H1 (cell line): ENCODE results near the gene SSH2. TPM values are rescaled to one million over a fixed set of nuclear protein-coding genes. Genes with fewer than 3 reads are reported as not detected.

Source experiments
- CTCF ChIA-PET: fragments of 300-600 bp; sonication (Branson Sonifier 250); formaldehyde crosslinking; loops from one replicate; lab custom pipeline; 2021; ENCODE audit not compliant: partially characterized antibody; lab: Charles Lee
- POLR2A ChIA-PET: fragments of 300-600 bp; sonication (Branson Sonifier 250); formaldehyde crosslinking; loops from one replicate; lab custom pipeline; 2021; ENCODE audit warnings: inconsistent platforms; ENCODE audit not compliant: partially characterized antibody; lab: Charles Lee
- DNase-seq, 2 experiments: peaks; one replicate each; pipeline versions ENCODE4 v3.0.0 to v3.0.0-alpha.2; 2010 to 2022; ENCODE audit warnings: low spot score in 2 of 2, low read depth in 1 of 2, mixed read lengths in 1 of 2
- FAIRE-seq: peaks from 2 replicates; lab custom pipeline; 2011; peaks lifted over from hg19 to GRCh38; lab: Jason Lieb, UNC
- H2AFZ ChIP-seq: 2 replicates; pipeline ENCODE4 v1.8.1; 2012; ENCODE audit warnings: low read length, inconsistent platforms
- H2AK5ac ChIP-seq: 2 replicates; pipeline ENCODE4 v1.6.1; 2013; ENCODE audit warnings: low read depth, low read length
- H2BK120ac ChIP-seq: replicated peaks from 2 replicates; pipeline ENCODE3; 2013; ENCODE audit warnings: low read depth, low read length, inconsistent platforms
- H2BK12ac ChIP-seq: 2 replicates; pipeline ENCODE4 v1.6.1; 2013; ENCODE audit warnings: low read depth, low read length
- H2BK15ac ChIP-seq: 2 replicates; pipeline ENCODE4 v1.6.1; 2013; ENCODE audit warnings: low read length
- H2BK20ac ChIP-seq: 2 replicates; pipeline ENCODE4 v1.6.1; 2013; ENCODE audit warnings: low read length
- H2BK5ac ChIP-seq: 2 replicates; pipeline ENCODE4 v1.6.1; 2013; ENCODE audit warnings: low read depth, low read length
- H3K14ac ChIP-seq: 2 replicates; pipeline ENCODE4 v1.6.1; 2013; ENCODE audit warnings: inconsistent platforms; ENCODE audit not compliant: insufficient read length
- H3K18ac ChIP-seq: 2 replicates; pipeline ENCODE4 v1.6.1; 2013; ENCODE audit warnings: low read length; ENCODE audit errors: extremely low read depth
- H3K23ac ChIP-seq: 2 replicates; pipeline ENCODE4 v1.6.1; 2013; ENCODE audit warnings: inconsistent platforms; ENCODE audit not compliant: insufficient read length
- H3K23me2 ChIP-seq: 2 replicates; pipeline ENCODE4 v1.6.1; 2013; ENCODE audit warnings: low read depth, low read length
- H3K27ac ChIP-seq: 2 replicates; pipeline ENCODE4 v1.6.1; 2011; ENCODE audit warnings: low read depth, low read length, inconsistent platforms
- H3K27me3 ChIP-seq, 4 experiments: replicated peaks in 1 of 4; 1 replicate in 1 of 4; 2 replicates in 3 of 4; pipeline versions ENCODE4 v1.6.1 to v1.8.1; 2011 to 2013; ENCODE audit warnings: low read length in 3 of 4, mild to moderate bottlenecking in 3 of 4, inconsistent platforms in 2 of 4, mixed read lengths in 2 of 4, moderate library complexity in 1 of 4; ENCODE audit not compliant: control insufficient read depth in 3 of 4, insufficient read depth in 3 of 4; ENCODE audit errors: extremely low read depth in 1 of 4
- H3K36me3 ChIP-seq, 4 experiments: 2 replicates each; pipeline versions ENCODE4 v1.6.1 to v1.8.1; 2011 to 2013; ENCODE audit warnings: mild to moderate bottlenecking in 4 of 4, low read length in 3 of 4, moderate library complexity in 2 of 4, control low read depth in 1 of 4, inconsistent platforms in 1 of 4; ENCODE audit not compliant: insufficient read depth in 4 of 4, control insufficient read depth in 2 of 4
- H3K4ac ChIP-seq: replicated peaks from 2 replicates; pipeline ENCODE3; 2013; ENCODE audit warnings: low read length, low read depth, mixed read lengths, inconsistent platforms; ENCODE audit not compliant: insufficient read length
- H3K4me1 ChIP-seq, 4 experiments: replicated peaks in 1 of 4; 1 replicate in 1 of 4; 2 replicates in 3 of 4; pipeline versions ENCODE4 v1.6.1 to v1.8.1; 2011 to 2013; ENCODE audit warnings: low read length in 3 of 4, inconsistent platforms in 2 of 4, mixed read lengths in 1 of 4; ENCODE audit not compliant: insufficient read depth in 4 of 4, control insufficient read depth in 3 of 4
- H3K4me2 ChIP-seq, 2 experiments: 2 replicates each; pipeline versions ENCODE4 v1.6.1 to v1.8.1; 2011 to 2013; ENCODE audit warnings: low read depth in 2 of 2, low read length in 2 of 2, control low read depth in 1 of 2, inconsistent platforms in 1 of 2, mild to moderate bottlenecking in 1 of 2; ENCODE audit not compliant: insufficient read depth in 1 of 2
- H3K4me3 ChIP-seq, 4 experiments: fragments of 200-600, 300-600 bp in 1 of 4; sonication (generic), shearing (Covaris generic), sonication (Bioruptor Twin) in 1 of 4; 2 replicates each; pipeline versions ENCODE4 v1.5.1 to v1.8.1; 2011 to 2016; ENCODE audit warnings: low read length in 4 of 4, low read depth in 3 of 4, control low read depth in 2 of 4, inconsistent platforms in 2 of 4, mild to moderate bottlenecking in 2 of 4, mixed read lengths in 1 of 4, moderate library complexity in 1 of 4; ENCODE audit not compliant: insufficient read depth in 2 of 4; ENCODE audit errors: extremely low read depth in 1 of 4
- H3K56ac ChIP-seq: replicated peaks from 2 replicates; pipeline ENCODE3; 2013; ENCODE audit warnings: low read depth, mild to moderate bottlenecking, mixed read lengths, low read length, inconsistent platforms; ENCODE audit not compliant: insufficient read length
- H3K79me1 ChIP-seq: 2 replicates; pipeline ENCODE4 v1.6.1; 2013; ENCODE audit warnings: low read depth, low read length, control low read depth
- H3K79me2 ChIP-seq, 2 experiments: 2 replicates each; pipeline versions ENCODE4 v1.6.1 to v1.8.1; 2012 to 2013; ENCODE audit warnings: low read length in 2 of 2, mild to moderate bottlenecking in 2 of 2, inconsistent platforms in 1 of 2; ENCODE audit not compliant: insufficient read depth in 2 of 2, control insufficient read depth in 1 of 2
- H3K9ac ChIP-seq, 4 experiments: replicated peaks in 1 of 4; 1 replicate in 1 of 4; 2 replicates in 3 of 4; pipeline versions ENCODE4 v1.6.1 to v1.8.1; 2011 to 2013; ENCODE audit warnings: low read depth in 3 of 4, low read length in 3 of 4, control low read depth in 2 of 4, mild to moderate bottlenecking in 2 of 4, moderate library complexity in 2 of 4, inconsistent platforms in 1 of 4; ENCODE audit errors: extremely low read depth in 1 of 4
- H3K9me3 ChIP-seq, 2 experiments: 2 replicates each; pipeline versions ENCODE4 v1.6.1 to v1.8.1; 2012 to 2013; ENCODE audit warnings: mild to moderate bottlenecking in 2 of 2, moderate library complexity in 2 of 2, control low read depth in 1 of 2, inconsistent platforms in 1 of 2, low read depth in 1 of 2, low read length in 1 of 2, mixed read lengths in 1 of 2; ENCODE audit not compliant: insufficient read depth in 2 of 2
- H4K20me1 ChIP-seq, 2 experiments: replicated peaks in 1 of 2; 2 replicates each; pipeline versions ENCODE3 to v1.8.1; 2011 to 2013; ENCODE audit warnings: inconsistent platforms in 2 of 2, low read length in 2 of 2, mild to moderate bottlenecking in 1 of 2; ENCODE audit not compliant: insufficient read depth in 2 of 2, control insufficient read depth in 1 of 2
- H4K5ac ChIP-seq: 2 replicates; pipeline ENCODE4 v1.6.1; 2013; ENCODE audit warnings: low read length, low read depth, mixed read lengths, inconsistent platforms; ENCODE audit not compliant: insufficient read length
- H4K8ac ChIP-seq: 2 replicates; pipeline ENCODE4 v1.8.0; 2013; ENCODE audit warnings: mild to moderate bottlenecking, moderate library complexity, low read length, inconsistent platforms; ENCODE audit not compliant: insufficient read depth; ENCODE audit errors: extremely low read depth
- H4K91ac ChIP-seq: replicated peaks from 2 replicates; pipeline ENCODE3; 2013; ENCODE audit warnings: low read length, mixed read lengths, inconsistent platforms; ENCODE audit not compliant: insufficient read length
- BACH1 ChIP-seq: IDR thresholded peaks from 2 replicates; pipeline ENCODE4 v1.6.1; 2012; ENCODE audit warnings: low read length, improper control_type of control experiment
- BRCA1 ChIP-seq: IDR thresholded peaks from 2 replicates; pipeline ENCODE4 v1.6.1; 2012; ENCODE audit warnings: low read depth, low read length, improper control_type of control experiment
- CBX5 ChIP-seq: fragments of 300-800, 300-1000 bp; sonication (generic); IDR thresholded peaks from 2 replicates; pipeline ENCODE4 v1.7.1; 2016; ENCODE audit warnings: antibody characterized with exemption, low read length, low read depth
- CBX8 ChIP-seq: fragments of 300-800, 300-1000 bp; sonication (generic); IDR thresholded peaks from 2 replicates; pipeline ENCODE4 v1.7.1; 2016; ENCODE audit warnings: low read depth, low read length, borderline replicate concordance
- EZH2 ChIP-seq: fragments of 200-600 bp; sonication (generic); IDR thresholded peaks from 2 replicates; pipeline ENCODE4 v1.7.1; 2012; ENCODE audit warnings: low read depth, mild to moderate bottlenecking, moderate library complexity, low read length, inconsistent platforms; ENCODE audit not compliant: severe bottlenecking
- PHF8 ChIP-seq: fragments of 200-600 bp; sonication (generic); conservative IDR thresholded peaks from 2 replicates; pipeline ENCODE4 v1.7.1; 2012; ENCODE audit warnings: low read depth, mild to moderate bottlenecking, inconsistent platforms, low read length, moderate library complexity
- POLR2A ChIP-seq, 2 experiments: IDR thresholded peaks; 1 replicate in 1 of 2; 2 replicates in 1 of 2; pipeline ENCODE4 v1.6.1; 2011; ENCODE audit warnings: low read depth in 2 of 2, low read length in 2 of 2, mild to moderate bottlenecking in 2 of 2; ENCODE audit errors: control extremely low read depth in 1 of 2
- POLR2AphosphoS5 ChIP-seq: IDR thresholded peaks from 2 replicates; pipeline ENCODE4 v1.6.1; 2011; ENCODE audit warnings: low read depth, low read length
- RNF2 ChIP-seq: fragments of 200-900, 300-1000 bp; sonication (generic); IDR thresholded peaks from 2 replicates; pipeline ENCODE4 v1.7.1; 2016; ENCODE audit warnings: borderline replicate concordance, low read depth, mild to moderate bottlenecking, antibody characterized with exemption, low read length; ENCODE audit not compliant: poor library complexity, severe bottlenecking; ENCODE audit errors: missing control alignments
- SIN3A ChIP-seq, 2 experiments: IDR thresholded peaks in 1 of 2; conservative IDR thresholded peaks in 1 of 2; 2 replicates each; pipeline ENCODE4 v1.6.1; 2011 to 2012; ENCODE audit warnings: low read length in 2 of 2, improper control_type of control experiment in 1 of 2, low read depth in 1 of 2, mild to moderate bottlenecking in 1 of 2
- WGBS, 2 experiments: shearing (Covaris generic) in 1 of 2; methylation state at CpG; one replicate each; pipeline versions ENCODE4 v1.1.6 to v1.1.7; 2013 to 2015; ENCODE audit warnings: low lambda C conversion rate in 2 of 2, mixed read lengths in 2 of 2, inconsistent platforms in 1 of 2, low coverage in 1 of 2, missing lambda C conversion rate in 1 of 2; ENCODE audit not compliant: insufficient replicate concordance in 2 of 2, insufficient coverage in 1 of 2, insufficient read length in 1 of 2; ENCODE audit errors: extremely low coverage in 1 of 2, missing lambda C conversion rate in 1 of 2; 5-methylcytosine and 5-hydroxymethylcytosine counted together
- polyA plus RNA-seq, 7 experiments: library from polyadenylated mRNA; depleted of rRNA in 3 of 7; stranded (reverse) in 5 of 7; unstranded in 2 of 7; fragments of >200 nt in 5 of 7; fragments of 200-250 nt in 2 of 7; gene quantifications; 1 replicate in 5 of 7; 2 replicates in 1 of 7; 4 replicates in 1 of 7; pipeline versions ENCODE4 v1.2.1 to v1.2.3, GENCODE V29; 2011 to 2013; ENCODE audit warnings: missing spikeins in 2 of 7, mixed read lengths in 2 of 7
- total RNA-seq: library from RNA; stranded (reverse); fragmentation: NEBNext Ultra II Directional; extraction: Animal tissue kit (Norgen Biotek cat#: 25700); gene quantifications from 2 replicates; pipeline ENCODE4 v1.2.1, GENCODE V29; 2021
- TF ChIP-seq, protein P1 (sequence below): IDR thresholded peaks from 2 replicates; pipeline ENCODE4 v1.6.1; 2012; ENCODE audit warnings: inconsistent platforms

The SSH2 gene
- total and polyA plus RNA-seq, 2 of the 8 experiments (the other 6 are each of a cell fraction or from before 2014, with no cell fraction given), result 5.2 to 15.9 TPM

DNA sequence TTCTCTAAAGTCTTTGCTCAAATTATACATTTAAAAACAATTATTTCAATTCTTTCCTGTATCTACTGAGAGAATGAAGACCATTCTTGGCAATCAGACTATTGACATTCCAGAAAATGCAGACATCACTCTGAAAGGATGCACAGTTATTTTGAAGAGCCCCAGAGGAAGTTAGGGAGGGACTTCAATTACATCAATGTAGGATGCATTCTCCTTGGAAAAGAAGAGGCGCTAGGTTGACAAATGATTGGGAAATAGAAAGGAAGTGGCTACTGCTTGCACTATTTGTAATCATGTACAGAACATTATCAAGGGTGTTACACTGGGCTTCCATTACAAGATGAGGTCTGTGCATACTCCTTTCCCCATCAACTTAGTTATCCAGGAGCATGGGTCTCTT, 74.3 kb downstream of the SSH2 start:
- no peaks in the 10 kb centered on the region for H3K79me2 ChIP-seq
- no peak overlapping the region for H2BK15ac ChIP-seq
- H3K4ac ChIP-seq, result no peak overlapping the region
- no peak overlapping the region for H2AK5ac ChIP-seq
- no peaks in the 10 kb centered on the region for H3K4me1 ChIP-seq
- no peak overlapping the region for H4K8ac ChIP-seq
- H3K14ac ChIP-seq, result no peak overlapping the region
- no peaks in the 10 kb centered on the region for H3K79me1 ChIP-seq
- H3K4me2 ChIP-seq, result no peak overlapping the region
- no peak overlapping the region for H4K91ac ChIP-seq
- ChIA-PET CTCF (interaction anchor here (1.0 kb wide), 1 partner anchor 240 kb away, joined by 4 read pairs; no protein-coding TSS in a partner anchor), POLR2A (no interaction called here)
- no peak for DNase-seq
- no peak overlapping the region for H3K9ac ChIP-seq
- peaks cover 0 to 5% of the 10 kb centered on the region in 2 experiments; a peak in 1 of 4 replicates for H3K9me3 ChIP-seq
- 76% methylated on average over 1 of the region's 1 CpG; no CpG with 5 or more reads in 1 of the 2 experiments for WGBS, 2 experiments
- no peaks in the 10 kb centered on the region for H3K27me3 ChIP-seq
- H3K36me3 ChIP-seq, result no peaks in the 10 kb centered on the region
- H2BK5ac ChIP-seq, result no peak overlapping the region
- H4K5ac ChIP-seq, result no peak overlapping the region
- no peak for FAIRE-seq
- H2BK12ac ChIP-seq, result no peak overlapping the region
- no peak overlapping the region for H2AFZ ChIP-seq
- H2BK20ac ChIP-seq, result no peak overlapping the region
- no peaks in the 10 kb centered on the region for H4K20me1 ChIP-seq
- H3K56ac ChIP-seq, result no peak overlapping the region
- no peak overlapping the region for H3K27ac ChIP-seq
- H2BK120ac ChIP-seq, result no peak overlapping the region
- H3K4me3 ChIP-seq, result no peak overlapping the region
- H3K18ac ChIP-seq, result no peak overlapping the region
- H3K23ac ChIP-seq, result no peak overlapping the region
- no peaks in the 10 kb centered on the region for H3K23me2 ChIP-seq
- no peak for TF ChIP-seq PHF8
- TF ChIP-seq BACH1, result no peak
- TF ChIP-seq, protein P1, sequence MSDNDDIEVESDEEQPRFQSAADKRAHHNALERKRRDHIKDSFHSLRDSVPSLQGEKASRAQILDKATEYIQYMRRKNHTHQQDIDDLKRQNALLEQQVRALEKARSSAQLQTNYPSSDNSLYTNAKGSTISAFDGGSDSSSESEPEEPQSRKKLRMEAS, result no peak
- no peak for TF ChIP-seq BRCA1
- TF ChIP-seq EZH2, result no peak
- TF ChIP-seq CBX8, result no peak
- no peak for TF ChIP-seq RNF2
- TF ChIP-seq POLR2A (IDR thresholded peaks at IDR 0.05; ENCODE audit: control extremely low read depth in 1 of 2, low read depth in 2 of 2, low read length in 2 of 2), result no peak
- TF ChIP-seq SIN3A (conservative IDR thresholded peaks at IDR 0.05 in 1 of 2, IDR thresholded peaks at IDR 0.05 in 1 of 2; ENCODE audit: low read depth in 1 of 2, low read length in 2 of 2), result no peak
- TF ChIP-seq CBX5, result no peak
- TF ChIP-seq POLR2AphosphoS5, result no peak
